GM04503 (cell line): ENCODE data around the gene TBC1D30.

Source experiments
- DNase-seq: peaks from one replicate; pipeline ENCODE4 v3.0.0-alpha.2; 2012; ENCODE audit warnings: low read depth

The TBC1D30 gene

GRCh38 chr12:64860446-64860998 lies 36.1 kb downstream of the TBC1D30 start:
- no peak for DNase-seq

GRCh38 chr12:64864319-64864718 lies 39.9 kb downstream of the TBC1D30 start:
- DNase-seq: no peak

GRCh38 chr12:64875186-64875585 lies 50.7 kb downstream of the TBC1D30 start:
- no peak for DNase-seq

GRCh38 chr12:64876388-64877071 lies 52.1 kb downstream of the TBC1D30 start:
- DNase-seq: no peak

- no peak for DNase-seq
These were observed 53.0 kb downstream of the TBC1D30 start for GRCh38 chr12:64877363-64878004.

GRCh38 chr12:64882687-64883086 lies 58.2 kb downstream of the TBC1D30 start:
- no peak for DNase-seq

GRCh38 chr12:64883264-64884163 lies 59.1 kb downstream of the TBC1D30 start:
- DNase-seq: no peak

- DNase-seq: no peak
These were observed 59.7 kb downstream of the TBC1D30 start for GRCh38 chr12:64884164-64884542.

GRCh38 chr12:64884728-64885127 lies 60.3 kb downstream of the TBC1D30 start:
- DNase-seq: no peak

- no peak for DNase-seq
These were observed 65.2 kb downstream of the TBC1D30 start for GRCh38 chr12:64889434-64890216.

GRCh38 chr12:64890873-64891468 lies 66.5 kb downstream of the TBC1D30 start:
- DNase-seq: no peak

- DNase-seq: no peak
These were observed 67.2 kb downstream of the TBC1D30 start for GRCh38 chr12:64891629-64892028.

- no peak for DNase-seq
These were observed 68.1 kb downstream of the TBC1D30 start for GRCh38 chr12:64892561-64892960.

- peak; percentile 57 for DNase-seq
These were observed 69.5 kb downstream of the TBC1D30 start for GRCh38 chr12:64893961-64894360.

GRCh38 chr12:64894827-64895475 lies 70.5 kb downstream of the TBC1D30 start:
- no peak for DNase-seq

GRCh38 chr12:64895526-64895925 lies 71.1 kb downstream of the TBC1D30 start:
- no peak for DNase-seq

GRCh38 chr12:64900540-64900939 lies 76.1 kb downstream of the TBC1D30 start:
- DNase-seq: peak; percentile 42

GRCh38 chr12:64903479-64904152 lies 79.2 kb downstream of the TBC1D30 start:
- no peak for DNase-seq

- DNase-seq: no peak
These were observed 82.7 kb downstream of the TBC1D30 start for GRCh38 chr12:64907097-64907496.

- no peak for DNase-seq
These were observed 84.7 kb downstream of the TBC1D30 start for GRCh38 chr12:64909124-64909523.
